Measurements from ENCODE around the gene ITGA3. TPM values are rescaled to one million over a fixed set of nuclear protein-coding genes. Genes with fewer than 3 reads are reported as not detected.

Gene ITGA3
- total and polyA plus RNA-seq, 2 of the 13 experiments (the other 11 are each of a cell fraction or from before 2014, with no cell fraction given), result 0.48 to 0.69 TPM

GRCh38 chr17:50101346-50102163, 45.6 kb downstream of the ITGA3 start (continued):
- TF ChIP-seq LRRFIP1 (CRISPR knock-in tag; conservative IDR thresholded peaks at IDR 0.05) (no peak), HOXA5 (CRISPR knock-in tag; IDR thresholded peaks at IDR 0.05) (no peak), TCF7L2 (IDR thresholded peaks at IDR 0.05; ENCODE audit: low read depth, low read length) (no peak), ZBTB33 (CRISPR knock-in tag; IDR thresholded peaks at IDR 0.05) (peak; percentile 94), ZKSCAN5 (CRISPR knock-in tag; IDR thresholded peaks at IDR 0.05) (no peak), DMAP1 (CRISPR knock-in tag; IDR thresholded peaks at IDR 0.05) (no peak), NFAT5 (CRISPR knock-in tag; IDR thresholded peaks at IDR 0.05) (no peak), ZNF704 (CRISPR knock-in tag; IDR thresholded peaks at IDR 0.05; ENCODE audit: borderline replicate concordance) (no peak), ZNF18 (CRISPR knock-in tag; IDR thresholded peaks at IDR 0.05; ENCODE audit: insufficient replicate concordance) (no peak), ZNF275 (CRISPR knock-in tag; IDR thresholded peaks at IDR 0.05; ENCODE audit: borderline replicate concordance) (no peak), GMEB2 (CRISPR knock-in tag; IDR thresholded peaks at IDR 0.05; ENCODE audit: low read depth) (no peak)
